ENCODE data around the gene GRAMD4.

The GRAMD4 gene

DNA sequence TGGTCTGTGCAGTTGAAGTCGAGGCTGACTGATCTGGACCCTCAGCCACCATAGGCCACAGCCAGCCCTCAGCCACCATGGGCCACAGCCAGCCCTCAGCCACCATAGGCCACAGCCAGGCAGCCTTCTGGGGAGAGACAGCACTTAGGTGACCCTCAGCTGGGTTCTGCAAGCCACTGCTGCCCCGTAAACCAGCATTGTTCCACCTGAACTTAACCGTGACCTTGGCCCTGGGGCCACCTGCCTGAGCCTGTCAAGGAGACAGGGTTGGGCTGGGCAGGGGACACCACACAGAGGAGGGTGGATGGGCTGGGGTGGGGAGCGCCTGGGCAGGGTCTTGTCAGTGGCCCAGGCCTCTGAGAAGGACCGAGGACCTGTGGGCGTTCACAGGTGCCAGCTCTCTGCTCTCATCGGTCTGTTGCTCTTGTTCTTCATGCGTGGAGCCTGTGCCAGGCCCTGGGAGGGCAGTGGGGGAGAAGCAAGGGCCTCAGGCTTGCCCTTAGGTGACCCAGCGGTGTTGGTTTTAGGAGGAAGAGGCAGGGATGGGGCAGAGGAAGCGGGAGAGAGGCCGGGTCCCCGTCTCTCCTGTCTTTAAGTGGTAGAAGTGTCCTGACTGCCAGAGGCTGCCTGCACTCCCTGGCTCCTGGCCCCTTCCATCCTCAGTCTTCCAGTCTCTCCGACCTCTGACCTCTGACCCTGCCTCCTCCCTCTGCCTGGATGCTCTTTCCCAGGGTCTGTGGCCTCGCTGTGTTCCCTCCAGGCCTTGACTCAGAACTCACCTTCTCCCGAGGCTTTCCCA is 36.9 kb downstream of the GRAMD4 start:
- TF ChIP-seq CTCF (IDR thresholded peaks at IDR 0.05; ENCODE audit: low read depth, low read length): no peak

GRCh38 chr22:46657655-46657953 is 37.4 kb downstream of the GRAMD4 start:
- TF ChIP-seq CTCF (IDR thresholded peaks at IDR 0.05; ENCODE audit: low read depth, low read length): no peak
- H3K4me3 ChIP-seq (ENCODE audit: low read depth, low read length): no peak overlapping the region

More for the DNA sequence above, 36.9 kb downstream of the GRAMD4 start:
- no peak overlapping the region for H3K4me3 ChIP-seq (ENCODE audit: low read depth, low read length)

DNA sequence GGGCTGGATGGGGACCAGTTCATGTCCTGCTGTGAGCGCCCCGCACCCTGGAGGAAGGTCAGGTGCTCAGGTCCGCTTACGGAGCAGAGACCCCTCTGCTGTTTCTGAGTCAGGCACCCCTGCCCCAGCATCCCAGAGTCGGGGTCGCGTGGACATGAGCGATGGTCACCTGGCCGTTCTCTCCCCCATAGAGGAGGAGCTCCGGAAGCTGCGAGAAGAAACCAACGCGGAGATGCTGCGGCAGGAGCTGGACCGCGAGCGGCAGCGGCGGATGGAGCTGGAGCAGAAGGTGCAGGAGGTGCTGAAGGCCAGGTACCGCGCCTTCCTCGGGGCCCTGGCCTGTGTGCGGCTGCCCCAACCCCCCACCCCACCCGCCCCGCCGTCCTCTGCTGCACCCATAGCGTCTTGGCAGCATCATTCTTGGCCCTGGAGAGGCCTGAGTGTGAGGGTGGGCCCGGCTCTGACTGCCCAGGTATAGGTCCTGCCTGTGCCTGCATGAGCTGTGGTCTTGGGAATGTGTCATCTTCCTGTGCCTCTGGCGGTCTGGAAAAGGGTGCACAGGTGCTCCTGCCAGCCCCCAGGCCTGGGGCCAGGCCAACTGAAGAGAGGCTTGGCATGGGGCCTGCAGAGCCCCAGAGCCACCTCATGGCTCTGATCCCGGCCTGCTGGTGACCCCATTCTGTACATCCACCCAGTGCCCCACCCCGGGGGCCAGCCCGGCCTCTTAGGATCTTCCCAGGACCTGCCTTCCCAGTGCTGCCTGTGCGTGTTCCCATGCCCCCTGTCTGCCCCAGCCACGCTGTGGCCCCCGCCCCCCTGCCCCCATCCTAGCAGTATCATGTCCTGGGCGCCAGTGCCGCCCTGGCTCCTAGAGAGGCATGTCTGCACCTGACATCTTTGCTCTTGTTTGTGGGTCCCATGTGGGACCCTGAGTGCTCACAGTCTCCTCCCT is 38.1 kb downstream of the GRAMD4 start:
- H3K4me3 ChIP-seq (ENCODE audit: low read depth, low read length): no peak overlapping the region
- TF ChIP-seq CTCF (IDR thresholded peaks at IDR 0.05; ENCODE audit: low read depth, low read length): no peak

DNA sequence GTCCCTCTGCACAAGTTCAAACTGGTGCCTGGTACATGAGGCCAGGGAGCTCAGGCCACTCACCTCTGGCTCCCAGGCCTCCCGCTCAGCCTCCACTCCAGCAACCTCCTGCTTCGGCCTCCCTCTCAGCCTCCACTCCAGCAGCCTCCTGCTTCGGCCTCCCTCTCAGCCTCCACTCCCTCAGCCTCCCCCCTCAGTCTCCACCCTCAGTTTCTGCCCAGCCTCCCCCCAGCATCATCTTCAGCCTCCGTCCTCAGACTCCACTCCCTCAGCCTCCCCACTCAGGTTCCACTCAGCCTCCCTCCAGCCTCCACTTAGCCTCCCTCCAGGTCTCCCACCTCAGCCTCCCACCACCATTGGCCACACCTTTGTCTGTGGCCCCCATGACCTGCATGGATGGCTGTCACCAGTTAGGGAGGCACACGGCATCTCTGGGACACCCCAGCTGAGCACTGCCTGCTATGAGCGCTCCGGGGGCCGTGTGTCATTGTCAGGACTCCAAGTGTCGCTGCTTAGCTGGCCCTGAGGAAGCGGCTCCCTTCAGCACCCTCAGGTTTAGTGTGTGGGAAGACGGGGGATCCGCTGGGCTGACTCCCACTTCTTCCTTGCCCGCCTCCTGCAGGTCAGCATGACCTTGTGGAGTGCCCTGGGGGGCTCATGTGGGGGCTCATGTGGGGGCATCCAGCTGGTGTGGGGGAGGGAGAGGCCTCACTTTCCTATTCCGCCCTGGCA is 39.0 kb downstream of the GRAMD4 start:
- no peak for TF ChIP-seq CTCF (IDR thresholded peaks at IDR 0.05; ENCODE audit: low read depth, low read length)
- H3K4me3 ChIP-seq (ENCODE audit: low read depth, low read length): no peak overlapping the region

GRCh38 chr22:46659791-46660186 is 39.6 kb downstream of the GRAMD4 start:
- no peak for TF ChIP-seq CTCF (IDR thresholded peaks at IDR 0.05; ENCODE audit: low read depth, low read length)
- no peak overlapping the region for H3K4me3 ChIP-seq (ENCODE audit: low read depth, low read length)

GRCh38 chr22:46660604-46661201 is 40.5 kb downstream of the GRAMD4 start:
- TF ChIP-seq CTCF (IDR thresholded peaks at IDR 0.05; ENCODE audit: low read depth, low read length): no peak
- no peak overlapping the region for H3K4me3 ChIP-seq (ENCODE audit: low read depth, low read length)
